Epithelial cell of proximal tubule (primary cell): Measurements from ENCODE around the gene PLEKHG4. TPM values are rescaled to one million over a fixed set of nuclear protein-coding genes. Genes with fewer than 3 reads are reported as not detected.
A peak's percentile ranks its signal among the peaks of the same experiment; 100 is the strongest.

Experiments used
- DNase-seq: peaks from one replicate; pipeline ENCODE4 v3.0.0-alpha.2; 2011; ENCODE audit warnings: low read depth
- H3K4me3 ChIP-seq: 2 replicates; pipeline ENCODE4 v1.5.1; 2011; ENCODE audit warnings: low read depth, mild to moderate bottlenecking, low read length
- total RNA-seq: library from RNA; depleted of rRNA; stranded (reverse); fragments of >200 nt; gene quantifications from 2 replicates; pipeline ENCODE4 v1.2.3, GENCODE V29; 2015
- TF ChIP-seq, protein P1 (sequence below): conservative IDR thresholded peaks from 2 replicates; pipeline ENCODE4 v1.5.1; 2012; ENCODE audit warnings: low read depth, mild to moderate bottlenecking, low read length

The PLEKHG4 gene
- total RNA-seq, 1 donor from 2014 or later: 10.2 TPM

DNA sequence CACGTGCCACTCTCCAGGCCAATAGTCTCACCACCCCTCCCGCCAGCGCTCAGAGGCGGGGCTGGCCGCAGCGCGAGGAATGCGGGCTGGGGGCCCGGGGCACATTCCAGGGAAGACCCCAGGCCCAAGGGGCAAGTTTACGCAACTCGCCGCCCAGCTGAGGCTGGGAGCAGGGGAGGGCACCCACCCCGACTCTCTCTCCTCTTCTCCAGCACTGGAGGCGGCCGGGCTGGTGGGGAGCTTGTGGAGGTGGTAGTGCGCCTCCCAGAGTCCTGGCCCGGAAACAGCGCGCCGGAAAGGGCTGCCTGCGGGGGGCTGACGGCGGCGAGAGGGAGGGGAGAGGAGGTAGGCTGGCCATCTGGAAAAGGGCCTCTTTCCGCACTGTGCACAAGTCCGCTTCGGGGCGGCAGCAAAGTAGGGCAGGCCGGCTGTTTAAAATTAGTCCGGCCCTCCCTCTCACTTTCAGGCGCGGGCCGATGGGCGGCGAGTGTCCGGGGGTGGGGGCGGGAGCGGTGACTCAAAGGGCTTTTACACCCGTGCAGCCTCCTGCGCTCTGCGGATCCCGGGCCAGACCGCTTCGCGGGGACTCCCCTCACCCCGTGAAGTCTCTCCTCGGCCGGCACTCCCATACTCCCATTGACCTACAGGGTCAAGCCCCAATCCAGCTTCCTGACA lies 33.1 kb upstream of the PLEKHG4 start:
- DNase-seq: no peak
- H3K4me3 ChIP-seq: peak overlapping the region; percentile 90
- TF ChIP-seq, protein P1, sequence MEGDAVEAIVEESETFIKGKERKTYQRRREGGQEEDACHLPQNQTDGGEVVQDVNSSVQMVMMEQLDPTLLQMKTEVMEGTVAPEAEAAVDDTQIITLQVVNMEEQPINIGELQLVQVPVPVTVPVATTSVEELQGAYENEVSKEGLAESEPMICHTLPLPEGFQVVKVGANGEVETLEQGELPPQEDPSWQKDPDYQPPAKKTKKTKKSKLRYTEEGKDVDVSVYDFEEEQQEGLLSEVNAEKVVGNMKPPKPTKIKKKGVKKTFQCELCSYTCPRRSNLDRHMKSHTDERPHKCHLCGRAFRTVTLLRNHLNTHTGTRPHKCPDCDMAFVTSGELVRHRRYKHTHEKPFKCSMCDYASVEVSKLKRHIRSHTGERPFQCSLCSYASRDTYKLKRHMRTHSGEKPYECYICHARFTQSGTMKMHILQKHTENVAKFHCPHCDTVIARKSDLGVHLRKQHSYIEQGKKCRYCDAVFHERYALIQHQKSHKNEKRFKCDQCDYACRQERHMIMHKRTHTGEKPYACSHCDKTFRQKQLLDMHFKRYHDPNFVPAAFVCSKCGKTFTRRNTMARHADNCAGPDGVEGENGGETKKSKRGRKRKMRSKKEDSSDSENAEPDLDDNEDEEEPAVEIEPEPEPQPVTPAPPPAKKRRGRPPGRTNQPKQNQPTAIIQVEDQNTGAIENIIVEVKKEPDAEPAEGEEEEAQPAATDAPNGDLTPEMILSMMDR: peak; percentile 42

DNA sequence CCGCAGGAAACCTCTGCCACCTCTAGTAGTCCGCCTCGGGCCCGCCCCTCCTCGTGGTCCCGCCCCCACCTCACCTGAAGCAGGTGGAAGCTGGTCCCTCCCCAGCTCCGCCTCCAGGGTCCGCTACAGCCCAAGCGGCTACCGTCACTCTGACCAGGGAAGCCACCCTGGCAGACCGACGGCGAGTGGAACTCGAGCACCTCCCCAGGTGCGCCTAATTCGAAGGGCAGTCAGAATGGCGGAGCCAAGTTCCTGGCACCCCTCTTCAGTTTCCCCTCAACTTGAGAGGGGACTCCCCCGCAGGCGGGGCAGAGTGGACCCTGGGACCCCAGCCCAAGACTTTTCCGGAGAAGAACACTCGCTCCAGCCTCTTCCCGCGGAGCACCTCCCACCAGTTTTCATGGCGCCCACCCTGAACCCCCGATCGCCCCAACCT lies 32.6 kb upstream of the PLEKHG4 start:
- TF ChIP-seq, protein P1: no peak
- no peak for DNase-seq
- H3K4me3 ChIP-seq: peak overlapping the region; percentile 90

DNA sequence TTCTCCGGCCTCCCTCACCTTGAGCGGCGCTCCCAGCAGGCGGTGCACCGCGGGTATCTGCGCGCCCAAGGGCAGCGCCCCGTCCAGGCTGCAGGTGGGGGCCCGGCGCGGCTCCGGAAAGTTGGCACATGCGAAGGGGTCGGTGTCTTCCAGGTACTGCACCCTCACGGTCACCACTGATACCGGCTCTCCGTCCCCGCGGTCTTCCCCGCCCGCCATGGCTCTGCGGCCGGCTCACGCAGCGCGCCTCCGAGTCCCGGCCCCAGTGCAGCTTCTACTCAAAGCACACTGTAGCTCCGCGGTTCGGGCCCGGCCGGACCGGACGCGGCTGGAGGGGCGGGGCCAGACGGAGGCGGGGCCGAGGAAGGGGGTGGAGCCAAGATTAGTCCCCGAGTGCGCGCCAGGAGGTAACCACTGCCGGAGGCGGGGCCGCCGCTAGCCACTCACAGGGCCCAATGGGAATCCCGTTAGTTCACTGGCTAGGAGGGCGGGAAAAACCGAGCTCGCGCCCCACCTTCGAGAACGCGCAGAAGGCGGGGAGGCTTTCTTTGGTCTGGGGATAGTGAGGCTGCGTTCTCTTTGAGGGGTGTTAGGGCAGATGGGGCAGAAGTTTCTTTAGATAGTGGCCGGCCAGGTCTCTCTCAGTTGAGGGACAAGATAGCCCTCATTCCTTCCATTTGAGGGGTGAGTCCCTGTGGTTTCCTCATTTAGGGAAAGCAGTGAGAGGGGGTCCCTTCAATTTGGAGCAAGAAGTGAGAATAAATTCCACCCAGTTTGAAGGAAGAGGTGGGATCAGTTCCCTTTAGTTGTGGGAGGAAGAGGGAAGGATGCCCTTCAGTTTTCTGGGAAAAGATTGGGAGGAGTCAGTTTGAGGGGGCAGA lies 31.9 kb upstream of the PLEKHG4 start, which contains the start of gene FHOD1:
FHOD1 (minus strand) TSS at position 290 of the 881 bp plus-strand sequence; CDS start at position 219, 71 bp downstream.
- TF ChIP-seq, protein P1: no peak
- no peak for DNase-seq
- H3K4me3 ChIP-seq: peak within 1 kb of the TSS; percentile 90

DNA sequence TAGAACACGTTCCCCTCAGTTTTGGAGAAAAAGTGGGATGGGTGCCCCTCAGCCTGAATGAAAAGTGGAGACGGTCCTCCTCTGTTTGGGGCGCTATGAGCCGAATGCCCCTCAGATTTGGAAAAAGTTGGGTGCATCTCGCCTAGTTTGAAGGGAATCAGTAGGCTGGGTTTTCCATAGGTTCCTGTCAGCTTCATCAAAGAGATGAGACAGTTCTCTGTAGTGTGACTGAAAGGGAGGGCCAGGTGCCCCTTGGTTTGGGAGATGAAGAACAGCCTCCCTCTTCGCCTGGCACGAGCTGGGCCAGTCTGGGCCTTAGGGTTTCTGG lies 31.3 kb upstream of the PLEKHG4 start:
- DNase-seq: no peak
- H3K4me3 ChIP-seq: peak overlapping the region; percentile 59
- TF ChIP-seq, protein P1: no peak

DNA sequence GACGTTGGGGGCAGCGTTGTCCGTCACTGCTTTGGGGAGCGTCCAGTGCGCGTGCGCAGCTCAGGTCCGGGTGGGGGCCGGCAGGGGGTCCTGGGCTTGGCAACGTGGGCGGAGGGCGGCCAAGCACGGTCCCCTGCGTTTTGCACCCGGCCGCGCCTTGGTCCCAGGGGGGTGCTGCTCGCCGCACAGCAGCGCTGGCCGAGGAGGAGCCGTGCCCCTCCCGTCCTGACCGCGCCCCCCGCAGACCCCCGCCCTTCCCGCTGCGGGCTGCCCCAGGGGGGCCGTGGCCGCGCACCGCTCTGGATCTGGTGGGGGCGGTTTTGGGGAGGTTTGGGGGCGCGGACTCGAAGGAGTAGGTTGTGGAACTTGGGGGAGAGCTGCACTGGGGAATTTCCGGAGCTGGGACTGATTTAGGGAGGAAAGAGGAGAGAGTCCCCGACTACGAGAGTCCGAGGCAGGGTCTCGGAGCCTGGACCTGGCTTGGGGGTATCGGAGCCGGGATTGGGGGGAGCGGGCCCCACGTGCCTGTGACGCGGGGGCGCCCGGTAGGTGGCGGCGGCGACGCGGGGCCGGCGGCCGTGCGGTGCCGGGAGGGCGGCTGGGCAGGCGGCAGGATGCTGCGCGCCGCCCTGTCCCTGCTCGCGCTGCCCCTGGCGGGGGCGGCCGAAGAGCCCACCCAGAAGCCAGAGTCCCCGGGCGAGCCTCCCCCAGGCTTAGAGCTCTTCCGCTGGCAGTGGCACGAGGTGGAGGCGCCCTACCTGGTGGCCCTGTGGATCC lies 30.7 kb upstream of the PLEKHG4 start, which contains the start of gene SLC9A5:
SLC9A5 (plus strand) TSS at position 579 of the 777 bp plus-strand sequence; CDS start at position 615, 36 bp downstream.
- DNase-seq: no peak
- H3K4me3 ChIP-seq: peak within 1 kb of the TSS; percentile 59
- TF ChIP-seq, protein P1: no peak

DNA sequence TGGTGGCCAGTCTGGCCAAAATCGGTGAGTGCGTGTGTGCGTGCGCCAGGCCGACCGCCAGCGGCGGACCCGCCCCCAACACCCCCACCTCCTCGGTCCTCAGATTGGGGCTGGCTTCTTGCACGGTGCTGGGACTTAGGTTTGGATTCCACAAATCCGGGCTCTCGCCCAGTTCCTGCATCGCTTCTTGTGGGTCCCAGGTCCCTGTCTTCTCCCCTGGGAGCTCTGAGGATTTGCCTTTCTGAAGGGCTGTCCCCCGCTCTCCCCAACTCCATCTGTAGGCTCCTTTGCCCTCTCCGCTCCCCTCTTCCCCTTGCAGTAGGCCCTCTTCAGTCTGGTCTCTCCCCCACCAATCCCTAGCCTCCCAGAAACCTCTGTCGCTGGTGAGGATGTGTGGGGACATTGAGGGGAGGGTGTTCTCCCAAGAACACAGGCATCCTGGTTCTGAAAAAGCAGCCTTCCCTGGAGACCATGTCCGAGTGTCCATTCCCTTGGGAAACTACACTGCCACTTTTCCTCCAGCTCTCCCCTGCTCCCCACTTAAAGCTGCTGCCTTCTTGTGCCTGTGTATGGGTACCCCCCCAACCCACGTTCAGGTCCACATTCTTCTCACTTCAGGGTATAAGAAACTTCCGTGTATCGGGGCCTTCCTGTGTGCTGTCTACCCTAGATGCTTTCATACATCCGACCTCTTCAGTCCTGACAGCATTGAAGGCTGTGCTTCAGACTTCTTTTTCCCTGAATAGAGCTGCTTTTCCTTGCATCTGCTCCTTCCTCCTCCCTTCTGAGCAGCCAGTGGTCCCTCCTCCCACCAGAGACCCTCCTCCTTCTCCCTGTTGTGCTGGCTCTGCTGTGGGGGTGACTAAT lies 29.9 kb upstream of the PLEKHG4 start:
- peak overlapping the region; percentile 59 for H3K4me3 ChIP-seq
- TF ChIP-seq, protein P1: no peak
- no peak for DNase-seq
